Muscle layer of colon (tissue), 2 donors: ENCODE measurements around the gene ZNF362.

Experiments
- H3K27ac ChIP-seq: one replicate; pipeline ENCODE4 v1.7.0; 2013; ENCODE audit warnings: low read depth, mild to moderate bottlenecking, low read length, moderate library complexity
- H3K27me3 ChIP-seq, 2 donors: one replicate each; pipeline ENCODE4 v1.7.0; 2013; ENCODE audit warnings: low read length in 2 of 2, mild to moderate bottlenecking in 2 of 2; ENCODE audit not compliant: insufficient read depth in 2 of 2, control insufficient read depth in 1 of 2
- H3K36me3 ChIP-seq: one replicate; pipeline ENCODE4 v1.7.0; 2013; ENCODE audit warnings: mild to moderate bottlenecking, low read length; ENCODE audit not compliant: insufficient read depth
- H3K4me1 ChIP-seq: one replicate; pipeline ENCODE4 v1.7.0; 2013; ENCODE audit warnings: mild to moderate bottlenecking, low read length; ENCODE audit not compliant: insufficient read depth
- H3K4me3 ChIP-seq, 2 donors: one replicate each; pipeline ENCODE4 v1.7.0; 2013; ENCODE audit warnings: low read length in 2 of 2, low read depth in 1 of 2, mild to moderate bottlenecking in 1 of 2, moderate library complexity in 1 of 2
- H3K9ac ChIP-seq: one replicate; pipeline ENCODE4 v1.7.0; 2013; ENCODE audit warnings: low read length
- H3K9me3 ChIP-seq: one replicate; pipeline ENCODE4 v1.7.0; 2013; ENCODE audit warnings: mild to moderate bottlenecking, low read length
- donor health status: abdominal sarcoma.
- donor health status: Adenocarcinoma of cecum.

ZNF362 gene

GRCh38 chr1:33316601-33317000 lies 60.3 kb downstream of the ZNF362 start:
- H3K4me1 ChIP-seq = no peaks in the 10 kb centered on the region
- no peak overlapping the region for H3K9ac ChIP-seq
- H3K36me3 ChIP-seq = no peaks in the 10 kb centered on the region
- no peaks in the 10 kb centered on the region for H3K9me3 ChIP-seq
- no peak overlapping the region for H3K4me3 ChIP-seq
- no peak overlapping the region for H3K27ac ChIP-seq
- no peaks in the 10 kb centered on the region for H3K27me3 ChIP-seq

GRCh38 chr1:33317354-33317753 lies 61.1 kb downstream of the ZNF362 start:
- no peaks in the 10 kb centered on the region for H3K9me3 ChIP-seq
- H3K36me3 ChIP-seq = no peaks in the 10 kb centered on the region
- no peak overlapping the region for H3K4me3 ChIP-seq
- no peaks in the 10 kb centered on the region for H3K4me1 ChIP-seq
- H3K27ac ChIP-seq = no peak overlapping the region
- no peak overlapping the region for H3K9ac ChIP-seq
- H3K27me3 ChIP-seq = no peaks in the 10 kb centered on the region

- Histone ChIP-seq H3K4me3 (no peak overlapping the region), H3K36me3 (peaks cover 5% of the 10 kb centered on the region), H3K9ac (no peak overlapping the region), H3K4me1 (no peaks in the 10 kb centered on the region), H3K9me3 (no peaks in the 10 kb centered on the region), H3K27me3 (no peaks in the 10 kb centered on the region), H3K27ac (no peak overlapping the region)
These were observed 61.7 kb downstream of the ZNF362 start for GRCh38 chr1:33317946-33318345.

GRCh38 chr1:33319186-33319948 lies 63.1 kb downstream of the ZNF362 start:
- no peaks in the 10 kb centered on the region for H3K27me3 ChIP-seq
- no peak overlapping the region for H3K4me3 ChIP-seq
- H3K4me1 ChIP-seq = no peaks in the 10 kb centered on the region
- peaks cover 19% of the 10 kb centered on the region for H3K36me3 ChIP-seq
- no peaks in the 10 kb centered on the region for H3K9me3 ChIP-seq
- H3K27ac ChIP-seq = no peak overlapping the region
- H3K9ac ChIP-seq = no peak overlapping the region

GRCh38 chr1:33319949-33320618 lies 63.8 kb downstream of the ZNF362 start:
- no peak overlapping the region for H3K27ac ChIP-seq
- no peaks in the 10 kb centered on the region for H3K27me3 ChIP-seq
- no peaks in the 10 kb centered on the region for H3K4me1 ChIP-seq
- H3K36me3 ChIP-seq = peaks cover 27% of the 10 kb centered on the region
- H3K4me3 ChIP-seq = no peak overlapping the region
- no peaks in the 10 kb centered on the region for H3K9me3 ChIP-seq
- H3K9ac ChIP-seq = no peak overlapping the region

- H3K9ac ChIP-seq = no peak within 1 kb of the TSS
- H3K27me3 ChIP-seq = no peaks in the 10 kb centered on the region
- no peaks in the 10 kb centered on the region for H3K9me3 ChIP-seq
- H3K36me3 ChIP-seq = peaks cover 33% of the 10 kb centered on the region
- H3K4me1 ChIP-seq = no peaks in the 10 kb centered on the region
- no peak within 1 kb of the TSS for H3K27ac ChIP-seq
- no peak within 1 kb of the TSS for H3K4me3 ChIP-seq
These were observed 64.4 kb downstream of the ZNF362 start, which contains the start of gene A3GALT2 for GRCh38 chr1:33320619-33321165. Gene A3GALT2, minus strand, starts transcription at chr1:33321098. Its CDS starts 0 bp downstream, at chr1:33321098.

- H3K4me1 ChIP-seq = no peaks in the 10 kb centered on the region
- no peak overlapping the region for H3K27ac ChIP-seq
- no peak overlapping the region for H3K9ac ChIP-seq
- no peaks in the 10 kb centered on the region for H3K9me3 ChIP-seq
- H3K27me3 ChIP-seq = no peaks in the 10 kb centered on the region
- peaks cover 38% of the 10 kb centered on the region for H3K36me3 ChIP-seq
- no peak overlapping the region for H3K4me3 ChIP-seq
These were observed 64.9 kb downstream of the ZNF362 start for GRCh38 chr1:33321178-33321577.

- H3K27ac ChIP-seq = no peak overlapping the region
- no peaks in the 10 kb centered on the region for H3K9me3 ChIP-seq
- no peaks in the 10 kb centered on the region for H3K27me3 ChIP-seq
- peaks cover 47% of the 10 kb centered on the region for H3K36me3 ChIP-seq
- H3K4me3 ChIP-seq = no peak overlapping the region
- no peaks in the 10 kb centered on the region for H3K4me1 ChIP-seq
- H3K9ac ChIP-seq = no peak overlapping the region
These were observed 65.8 kb downstream of the ZNF362 start for GRCh38 chr1:33322109-33322508.

- no peak overlapping the region for H3K4me3 ChIP-seq
- no peaks in the 10 kb centered on the region for H3K9me3 ChIP-seq
- H3K36me3 ChIP-seq = peaks cover 55% of the 10 kb centered on the region
- peaks cover 6% of the 10 kb centered on the region for H3K4me1 ChIP-seq
- no peaks in the 10 kb centered on the region for H3K27me3 ChIP-seq
- no peak overlapping the region for H3K9ac ChIP-seq
- no peak overlapping the region for H3K27ac ChIP-seq
These were observed 66.7 kb downstream of the ZNF362 start for GRCh38 chr1:33322870-33323585.

- Histone ChIP-seq H3K4me3 (no peak overlapping the region), H3K9ac (no peak overlapping the region), H3K36me3 (peaks cover 62% of the 10 kb centered on the region), H3K9me3 (no peaks in the 10 kb centered on the region), H3K27ac (no peak overlapping the region), H3K27me3 (no peaks in the 10 kb centered on the region), H3K4me1 (peaks cover 7% of the 10 kb centered on the region)
These were observed 67.6 kb downstream of the ZNF362 start for GRCh38 chr1:33323663-33324477.
